KMS-11 (cell line): ENCODE measurements around the gene MED26.

Experiments used
- H2AFZ ChIP-seq: fragments of 200-600 bp; sonication (generic); 2 replicates; pipeline ENCODE4 v1.6.1; 2016; ENCODE audit warnings: antibody characterized with exemption, mixed run types, low read depth
- H3K27ac ChIP-seq: fragments of 200-600 bp; sonication (generic); 2 replicates; pipeline ENCODE4 v1.6.1; 2016; ENCODE audit warnings: mild to moderate bottlenecking, mixed run types
- H3K27me3 ChIP-seq: fragments of 200-600 bp; sonication (generic); 2 replicates; pipeline ENCODE4 v1.6.1; 2017; ENCODE audit warnings: mild to moderate bottlenecking, low read depth, mixed run types, moderate library complexity; ENCODE audit not compliant: insufficient read depth
- H3K36me3 ChIP-seq: fragments of 200-600 bp; sonication (generic); 2 replicates; pipeline ENCODE4 v1.6.1; 2017; ENCODE audit warnings: mild to moderate bottlenecking, mixed run types; ENCODE audit not compliant: insufficient read depth
- H3K4me1 ChIP-seq: fragments of 200-600 bp; sonication (generic); 2 replicates; pipeline ENCODE4 v1.6.1; 2016; ENCODE audit warnings: mild to moderate bottlenecking, low read depth, mixed run types; ENCODE audit not compliant: poor library complexity, severe bottlenecking
- H3K4me2 ChIP-seq: fragments of 200-600 bp; sonication (generic); 2 replicates; pipeline ENCODE4 v1.7.0; 2016; ENCODE audit warnings: mild to moderate bottlenecking, mixed run types
- H3K4me3 ChIP-seq: fragments of 200-600 bp; sonication (generic); IDR thresholded peaks from 2 replicates; pipeline ENCODE4 v1.6.1; 2017; ENCODE audit warnings: low read depth, low read length, mixed read lengths; ENCODE audit not compliant: insufficient read depth
- H3K79me2 ChIP-seq: fragments of 200-600 bp; sonication (generic); 2 replicates; pipeline ENCODE4 v1.6.1; 2016; ENCODE audit warnings: low read depth, mixed run types; ENCODE audit not compliant: insufficient read depth
- H3K9ac ChIP-seq: fragments of 200-600 bp; sonication (generic); 2 replicates; pipeline ENCODE4 v1.6.1; 2016; ENCODE audit warnings: mild to moderate bottlenecking, mixed run types
- H4K20me1 ChIP-seq: fragments of 200-600 bp; sonication (generic); 2 replicates; pipeline ENCODE4 v1.6.1; 2016; ENCODE audit warnings: mild to moderate bottlenecking, mixed run types; ENCODE audit not compliant: insufficient read depth
- TF ChIP-seq, protein P1 (sequence below): fragments of 200-600 bp; sonication (generic); conservative IDR thresholded peaks from 2 replicates; pipeline ENCODE4 v1.6.1; 2017; ENCODE audit warnings: low read depth, mild to moderate bottlenecking, antibody characterized with exemption, low read length, moderate library complexity, mixed read lengths

MED26 gene

DNA sequence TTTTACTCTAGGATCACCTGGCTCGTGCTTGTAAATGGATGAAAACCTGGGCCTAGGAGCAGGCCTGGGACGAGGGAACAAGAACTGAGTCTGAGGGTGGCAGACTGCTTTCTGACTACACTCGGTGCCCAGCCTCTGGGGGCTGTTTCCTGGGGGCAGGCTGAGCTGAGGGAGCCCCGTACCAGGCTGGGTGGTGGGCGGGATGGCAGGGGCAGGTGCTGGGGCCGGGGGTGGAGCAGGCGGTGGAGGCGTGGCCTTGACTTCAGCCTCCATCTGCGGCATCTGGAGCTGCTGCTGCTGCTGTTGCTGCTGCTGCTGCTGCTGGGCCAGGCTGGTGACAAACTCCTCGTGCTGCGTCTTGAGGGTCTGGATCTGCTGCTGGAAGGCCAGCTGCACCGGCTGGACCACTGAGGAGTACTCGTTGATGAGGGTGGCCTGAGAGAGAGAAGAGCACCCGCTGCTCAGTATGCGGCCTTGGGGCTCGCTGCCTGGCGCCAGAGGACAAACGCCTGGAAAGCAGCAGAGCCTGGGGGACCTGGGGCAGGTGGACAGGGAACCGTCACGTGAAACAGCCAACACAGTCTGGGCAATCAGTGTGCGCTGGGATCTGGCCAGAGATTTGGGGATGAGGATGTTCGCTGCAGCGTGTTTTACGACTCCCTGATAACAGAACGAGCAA, 98.4 kb downstream of the MED26 start:
- no peak overlapping the region for H3K9ac ChIP-seq
- peaks cover 12% of the 10 kb centered on the region; the same call in 1 of the 2 replicates for H3K36me3 ChIP-seq
- H3K4me1 ChIP-seq = no peaks in the 10 kb centered on the region
- H3K27me3 ChIP-seq = no peaks in the 10 kb centered on the region
- TF ChIP-seq, protein P1, sequence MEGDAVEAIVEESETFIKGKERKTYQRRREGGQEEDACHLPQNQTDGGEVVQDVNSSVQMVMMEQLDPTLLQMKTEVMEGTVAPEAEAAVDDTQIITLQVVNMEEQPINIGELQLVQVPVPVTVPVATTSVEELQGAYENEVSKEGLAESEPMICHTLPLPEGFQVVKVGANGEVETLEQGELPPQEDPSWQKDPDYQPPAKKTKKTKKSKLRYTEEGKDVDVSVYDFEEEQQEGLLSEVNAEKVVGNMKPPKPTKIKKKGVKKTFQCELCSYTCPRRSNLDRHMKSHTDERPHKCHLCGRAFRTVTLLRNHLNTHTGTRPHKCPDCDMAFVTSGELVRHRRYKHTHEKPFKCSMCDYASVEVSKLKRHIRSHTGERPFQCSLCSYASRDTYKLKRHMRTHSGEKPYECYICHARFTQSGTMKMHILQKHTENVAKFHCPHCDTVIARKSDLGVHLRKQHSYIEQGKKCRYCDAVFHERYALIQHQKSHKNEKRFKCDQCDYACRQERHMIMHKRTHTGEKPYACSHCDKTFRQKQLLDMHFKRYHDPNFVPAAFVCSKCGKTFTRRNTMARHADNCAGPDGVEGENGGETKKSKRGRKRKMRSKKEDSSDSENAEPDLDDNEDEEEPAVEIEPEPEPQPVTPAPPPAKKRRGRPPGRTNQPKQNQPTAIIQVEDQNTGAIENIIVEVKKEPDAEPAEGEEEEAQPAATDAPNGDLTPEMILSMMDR = no peak
- no peak overlapping the region for H3K4me3 ChIP-seq
- no peaks in the 10 kb centered on the region for H3K79me2 ChIP-seq
- no peaks in the 10 kb centered on the region for H4K20me1 ChIP-seq
- H3K4me2 ChIP-seq = no peak overlapping the region
- H3K27ac ChIP-seq = no peak overlapping the region
- H2AFZ ChIP-seq = no peak overlapping the region

DNA sequence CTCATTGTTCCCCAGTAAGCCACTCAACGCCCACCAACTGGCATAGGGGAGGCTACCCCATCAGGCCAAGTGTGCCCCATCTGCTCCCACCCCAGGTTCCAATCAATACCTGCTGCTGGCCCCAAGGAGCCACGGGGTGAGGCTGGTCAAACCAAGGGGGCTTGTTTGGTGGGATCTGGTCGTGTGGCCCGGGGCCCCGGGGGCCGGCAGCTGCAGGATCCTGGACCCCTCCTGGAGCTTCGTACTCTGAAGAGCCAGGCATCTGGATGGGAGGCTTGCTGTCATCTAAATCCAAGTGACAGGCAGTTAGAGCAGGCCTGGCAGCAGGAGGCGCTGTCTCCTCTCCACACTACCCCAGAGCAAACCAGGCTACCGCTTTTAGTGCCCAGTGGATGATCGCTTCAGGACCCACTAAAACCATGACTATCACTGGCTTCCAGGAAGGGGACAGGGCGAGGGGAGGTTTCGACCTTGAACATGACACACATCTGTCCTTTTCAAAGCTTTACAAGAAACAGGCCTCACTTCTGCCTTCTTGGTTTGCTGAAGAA, 100.0 kb downstream of the MED26 start:
- TF ChIP-seq, protein P1 = peak; percentile 51
- Histone ChIP-seq H3K4me3 (no peak overlapping the region), H3K27ac (no peak overlapping the region), H3K4me1 (no peaks in the 10 kb centered on the region), H3K27me3 (no peaks in the 10 kb centered on the region), H3K9ac (no peak overlapping the region), H2AFZ (no peak overlapping the region), H4K20me1 (no peaks in the 10 kb centered on the region), H3K4me2 (no peak overlapping the region), H3K36me3 (peaks cover 7% of the 10 kb centered on the region; the same call in 1 of the 2 replicates), H3K79me2 (no peaks in the 10 kb centered on the region)

- Histone ChIP-seq H4K20me1 (no peaks in the 10 kb centered on the region), H3K4me2 (no peak overlapping the region), H3K79me2 (no peaks in the 10 kb centered on the region), H3K27me3 (no peaks in the 10 kb centered on the region), H3K4me1 (no peaks in the 10 kb centered on the region), H3K9ac (no peak overlapping the region), H3K36me3 (peaks cover 7% of the 10 kb centered on the region; the same call in 1 of the 2 replicates), H3K4me3 (no peak overlapping the region), H3K27ac (no peak overlapping the region), H2AFZ (no peak overlapping the region)
- TF ChIP-seq, protein P1 = no peak
These were observed 100.6 kb downstream of the MED26 start for GRCh38 chr19:16527334-16527935.

DNA sequence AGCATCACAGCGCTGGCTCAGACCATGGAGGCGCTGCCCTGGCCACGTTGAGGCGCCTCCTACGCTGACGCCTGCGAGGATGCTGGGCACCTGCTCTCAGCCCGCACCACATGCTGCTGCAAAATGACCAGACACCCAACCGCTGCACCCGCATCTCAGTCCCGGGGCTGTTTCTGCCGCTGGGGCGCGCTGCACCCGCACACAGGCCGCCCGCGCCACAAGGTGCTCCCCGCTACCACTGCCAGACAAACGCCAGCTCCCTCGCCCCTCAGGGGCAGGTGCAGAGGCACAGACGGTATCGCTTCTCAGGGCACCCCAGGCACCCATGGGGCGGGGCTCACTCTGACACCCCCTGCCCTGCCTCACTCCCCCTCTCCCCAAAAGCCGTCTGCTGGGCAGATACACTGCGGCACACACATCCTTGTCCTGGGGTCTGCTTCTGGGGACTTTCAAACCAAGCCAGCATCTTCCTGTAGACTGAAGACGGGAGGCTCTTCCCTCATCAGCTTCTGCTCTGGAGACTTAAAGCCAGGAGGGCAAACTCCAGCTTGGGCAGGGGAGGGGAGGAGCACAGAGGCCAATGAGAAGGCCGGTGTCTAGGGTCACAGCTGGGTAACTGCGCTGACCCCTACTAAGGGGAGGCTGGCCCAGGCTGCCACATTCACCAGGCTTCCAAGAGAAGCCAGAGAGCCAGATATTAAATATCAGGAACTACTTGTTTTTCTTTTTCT, 102.1 kb downstream of the MED26 start:
- TF ChIP-seq, protein P1 = no peak
- H3K27ac ChIP-seq = no peak overlapping the region
- no peaks in the 10 kb centered on the region for H3K4me1 ChIP-seq
- no peak overlapping the region for H3K4me2 ChIP-seq
- no peak overlapping the region for H3K4me3 ChIP-seq
- no peaks in the 10 kb centered on the region for H3K79me2 ChIP-seq
- no peak overlapping the region for H3K9ac ChIP-seq
- H4K20me1 ChIP-seq = no peaks in the 10 kb centered on the region
- peaks cover 7% of the 10 kb centered on the region; the same call in 1 of the 2 replicates for H3K36me3 ChIP-seq
- H2AFZ ChIP-seq = no peak overlapping the region
- H3K27me3 ChIP-seq = no peaks in the 10 kb centered on the region
